HUDEP-2 (cell line): ENCODE measurements around the gene KRTAP12-1.

Source experiments
- DNase-seq, 76 experiments: peaks; one replicate each; lab custom pipeline; 2025; ENCODE audit not compliant: unreplicated experiment in 76 of 76; lab: John Stamatoyannopoulos, UW

Gene KRTAP12-1

DNA sequence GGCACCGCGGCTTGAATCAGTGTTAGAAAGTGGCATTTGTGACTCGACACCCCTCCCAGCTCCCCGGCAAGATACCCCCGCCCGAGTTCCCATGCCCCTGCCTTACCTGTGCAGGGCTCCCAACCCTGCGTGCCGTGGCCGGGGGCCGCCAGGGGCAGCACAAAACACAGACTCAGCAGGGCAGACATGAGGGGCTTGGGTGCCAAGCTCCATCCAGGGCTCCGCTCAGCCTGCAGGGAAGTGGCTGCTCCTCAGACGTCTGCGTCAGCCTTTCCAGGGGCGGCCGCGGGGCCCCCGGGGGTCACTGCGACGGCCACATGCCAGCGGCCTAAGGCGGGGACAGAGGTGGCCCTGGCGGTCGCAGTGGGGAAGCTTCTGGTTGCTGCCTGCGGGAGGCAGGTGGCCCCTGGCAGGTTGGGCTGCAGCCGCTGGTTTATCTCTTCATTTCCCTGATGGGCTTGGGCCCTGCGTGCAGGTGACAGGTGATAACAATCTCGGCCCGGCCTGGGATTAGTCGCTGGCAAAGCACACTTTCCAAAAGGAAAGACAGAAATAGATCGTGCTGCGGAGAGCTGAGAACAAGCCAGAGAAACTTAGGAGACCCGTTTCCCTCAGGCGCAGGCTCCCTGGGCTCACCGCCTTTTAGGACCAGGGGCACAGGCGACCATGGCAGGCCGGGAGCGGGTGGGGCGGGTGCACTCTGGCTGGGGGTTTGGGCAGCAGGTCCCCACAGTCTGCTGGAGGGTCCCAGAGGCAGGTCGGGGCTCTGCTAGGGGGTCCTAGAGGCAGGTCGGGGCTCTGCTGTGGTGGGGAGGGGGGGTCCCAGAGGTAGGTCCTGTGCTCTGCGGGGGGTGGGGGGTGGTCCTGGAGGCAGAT, 29.6 kb upstream of the KRTAP12-1 start, which contains the start of gene TSPEAR:
TSPEAR (minus strand) TSS at position 246 of the 876 bp plus-strand sequence; CDS start at position 188, 58 bp downstream.
- DNase-seq, result no peak

DNA sequence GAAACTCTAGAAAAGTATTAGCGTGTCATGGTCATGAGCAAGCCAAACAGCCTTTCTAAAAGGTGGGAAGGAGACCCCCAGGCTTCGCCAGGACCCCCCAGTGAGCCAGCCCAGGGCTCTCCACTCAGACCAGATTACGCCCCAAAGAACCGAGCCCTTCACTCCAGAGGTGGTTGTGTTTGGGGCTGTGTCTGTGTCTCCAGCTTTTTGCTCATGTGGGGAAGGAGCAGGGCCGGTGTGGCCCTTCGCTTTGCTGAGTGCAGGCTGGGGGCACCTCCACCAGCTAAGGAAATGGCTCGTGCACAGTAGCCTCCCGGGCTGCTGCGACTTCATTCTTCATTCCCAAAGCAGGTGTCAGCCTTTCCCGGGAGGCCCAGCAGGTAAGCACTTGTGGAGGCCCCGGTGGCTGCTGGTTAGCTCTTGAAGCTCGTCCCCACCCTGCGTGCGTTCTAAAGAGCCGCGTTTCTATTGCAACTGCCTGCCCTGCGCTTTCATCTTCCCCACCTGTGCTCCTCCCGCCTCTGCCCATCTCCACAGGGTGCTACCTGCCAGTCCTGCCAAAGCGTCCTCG, 28.9 kb upstream of the KRTAP12-1 start:
- DNase-seq, result no peak

DNA sequence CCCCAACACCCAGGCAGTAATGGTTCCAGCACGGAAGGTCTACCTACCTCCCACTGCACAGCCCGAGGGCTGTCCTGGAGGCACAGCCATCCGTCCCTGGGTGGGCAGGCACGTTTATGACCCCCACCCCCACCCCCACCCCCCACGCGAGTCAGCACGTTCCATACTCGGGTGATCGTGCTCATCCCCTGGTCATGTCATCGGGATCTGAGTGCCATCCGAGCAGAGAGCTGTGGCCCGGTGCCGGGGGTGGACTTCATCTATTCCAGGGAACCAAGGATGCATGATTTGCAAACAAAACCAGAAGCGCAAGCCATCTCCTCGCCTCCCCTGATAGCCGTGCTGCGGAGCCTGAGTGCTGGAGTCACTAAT, 28.3 kb upstream of the KRTAP12-1 start:
- DNase-seq, result no peak

DNA sequence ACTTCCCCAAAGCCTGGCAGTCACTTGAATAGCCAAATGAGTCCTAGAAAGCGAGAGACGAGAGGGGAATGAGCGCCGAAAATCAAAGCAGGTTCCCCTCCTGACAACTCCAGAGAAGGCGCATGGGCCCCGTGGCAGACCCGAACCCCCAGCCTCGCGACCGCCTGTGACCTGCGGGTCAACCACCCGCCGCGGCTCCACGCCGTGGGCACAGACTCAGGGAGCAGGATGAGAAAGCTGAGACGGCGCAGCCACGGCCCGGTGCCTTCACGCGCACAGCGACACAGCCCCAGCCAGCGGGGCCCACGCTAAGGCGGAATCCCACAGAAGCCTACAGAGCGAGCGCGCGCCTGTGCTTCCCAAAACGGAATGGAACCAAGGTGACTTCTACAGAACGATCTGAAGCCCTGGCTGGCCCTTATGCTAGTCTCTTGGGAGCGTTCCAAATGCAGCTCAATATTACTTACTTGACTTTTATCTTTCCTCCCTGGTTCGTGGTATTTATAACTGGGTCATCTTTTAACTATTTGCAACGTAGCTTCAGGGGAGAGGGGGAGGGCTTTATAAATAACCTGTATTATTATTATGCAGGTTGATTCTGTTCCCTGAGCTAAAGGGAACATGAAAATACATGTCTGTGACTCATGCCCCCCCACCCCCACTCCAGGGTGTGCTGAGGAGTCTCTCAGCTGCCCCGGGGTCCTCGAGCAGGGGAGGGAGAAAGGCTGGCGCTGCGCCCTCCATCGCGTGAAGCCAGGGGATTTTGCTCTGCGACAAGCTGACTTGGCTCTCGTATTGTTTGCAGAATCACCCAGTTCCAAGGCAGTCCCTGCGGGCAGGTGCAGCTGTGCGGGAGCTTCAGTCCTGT, 27.7 kb upstream of the KRTAP12-1 start:
- no peak for DNase-seq

DNA sequence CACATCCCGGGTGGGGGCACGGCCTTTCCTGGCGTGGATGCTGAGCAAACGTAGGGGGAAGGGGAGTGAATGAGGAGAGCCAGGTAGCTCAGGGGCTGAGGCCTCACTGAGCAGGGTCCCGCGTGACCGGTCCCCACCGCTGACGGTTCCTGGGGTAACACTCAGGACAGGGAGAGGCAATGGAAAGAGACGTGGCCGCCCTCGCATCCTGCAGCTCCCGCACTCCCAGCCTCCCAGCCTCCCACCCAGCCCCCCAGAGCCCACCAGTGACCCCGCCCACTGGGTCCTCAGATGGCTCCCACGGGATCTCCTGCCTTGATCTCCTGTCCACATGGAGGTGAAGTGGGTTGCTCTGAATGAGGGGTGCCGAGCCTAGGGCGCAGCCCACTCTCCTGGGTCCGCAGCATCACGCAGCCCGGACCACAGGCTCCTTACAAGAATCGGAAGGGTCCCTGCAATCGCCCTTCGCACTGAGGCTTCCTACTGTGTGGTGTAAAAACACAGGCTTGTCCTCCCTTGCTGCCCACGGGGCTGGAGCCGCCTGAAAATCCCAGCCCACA, 27.0 kb upstream of the KRTAP12-1 start:
- DNase-seq, result no peak

DNA sequence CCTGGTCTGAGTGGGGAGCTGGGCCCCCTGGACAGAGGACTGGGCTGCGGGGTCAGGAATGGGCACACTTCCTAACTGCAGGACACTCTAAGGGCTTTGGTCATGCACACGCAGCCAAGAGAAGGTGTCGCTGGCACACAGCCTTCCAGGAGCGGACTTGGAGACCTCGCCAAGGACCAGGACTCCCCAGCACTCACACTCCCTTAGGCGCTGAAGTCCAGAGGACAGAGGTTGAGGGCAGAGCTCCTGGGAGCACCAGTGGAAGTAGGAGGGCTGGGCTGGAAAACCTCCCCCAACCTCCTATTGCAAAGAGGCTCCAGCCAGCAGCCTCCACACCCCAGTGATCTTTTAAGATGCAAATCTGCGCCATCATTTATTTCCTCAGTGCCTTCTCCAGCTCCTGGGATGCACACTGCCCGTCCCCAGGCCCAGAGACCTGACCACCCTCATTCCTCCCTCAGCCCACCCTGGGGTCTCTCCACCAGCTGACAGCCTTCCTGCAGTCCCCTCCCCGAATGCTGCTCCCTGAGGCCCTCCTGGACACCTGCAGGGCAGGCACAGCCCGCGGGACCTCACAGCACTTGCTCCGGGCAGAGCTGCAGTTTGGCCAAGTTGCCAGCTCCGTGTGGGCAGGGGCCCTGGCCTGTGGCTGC, 26.4 kb upstream of the KRTAP12-1 start:
- no peak for DNase-seq

DNA sequence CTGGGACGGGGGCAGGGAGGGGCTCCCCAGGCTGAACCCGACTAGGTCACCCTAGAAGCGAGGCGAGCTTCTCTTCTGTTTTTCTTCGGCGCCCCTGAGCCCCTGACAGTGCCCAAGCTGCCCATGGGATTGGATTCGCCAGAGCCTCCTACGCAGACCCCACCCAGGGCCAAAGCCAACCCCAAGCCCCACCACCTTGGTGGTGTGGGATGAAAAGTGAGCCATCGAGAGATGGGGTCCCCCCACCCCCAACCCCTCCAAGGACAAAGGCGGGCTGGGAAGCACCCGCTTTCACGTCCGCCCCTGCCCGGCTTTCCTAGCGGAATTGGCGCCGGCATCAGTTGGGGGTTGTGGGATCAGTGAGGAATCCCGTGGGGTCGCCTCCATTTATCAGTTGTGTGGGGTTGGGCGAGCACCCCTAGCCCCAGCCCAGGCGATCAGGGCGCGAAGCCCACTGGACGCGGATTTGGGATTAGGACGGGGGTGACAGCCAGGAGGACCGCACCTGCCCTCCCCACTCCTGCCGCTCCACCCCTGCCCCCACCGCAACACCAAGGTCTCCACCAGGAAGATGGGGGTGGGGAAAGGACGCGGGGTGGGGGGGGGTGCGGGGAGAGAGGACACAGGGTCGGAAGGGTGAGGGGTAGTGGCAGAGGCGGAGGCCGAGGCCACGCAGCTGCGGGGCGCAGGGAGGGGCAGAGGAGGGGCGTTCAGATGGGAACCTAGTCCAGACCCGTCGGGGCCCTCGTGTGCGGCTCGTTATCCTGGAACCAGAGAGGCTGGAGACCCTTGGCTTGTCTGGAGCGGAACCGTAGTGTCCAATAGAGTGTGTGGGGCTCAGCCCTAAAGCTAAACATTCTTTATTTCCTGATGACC, 25.0 kb upstream of the KRTAP12-1 start:
- no peak for DNase-seq

DNA sequence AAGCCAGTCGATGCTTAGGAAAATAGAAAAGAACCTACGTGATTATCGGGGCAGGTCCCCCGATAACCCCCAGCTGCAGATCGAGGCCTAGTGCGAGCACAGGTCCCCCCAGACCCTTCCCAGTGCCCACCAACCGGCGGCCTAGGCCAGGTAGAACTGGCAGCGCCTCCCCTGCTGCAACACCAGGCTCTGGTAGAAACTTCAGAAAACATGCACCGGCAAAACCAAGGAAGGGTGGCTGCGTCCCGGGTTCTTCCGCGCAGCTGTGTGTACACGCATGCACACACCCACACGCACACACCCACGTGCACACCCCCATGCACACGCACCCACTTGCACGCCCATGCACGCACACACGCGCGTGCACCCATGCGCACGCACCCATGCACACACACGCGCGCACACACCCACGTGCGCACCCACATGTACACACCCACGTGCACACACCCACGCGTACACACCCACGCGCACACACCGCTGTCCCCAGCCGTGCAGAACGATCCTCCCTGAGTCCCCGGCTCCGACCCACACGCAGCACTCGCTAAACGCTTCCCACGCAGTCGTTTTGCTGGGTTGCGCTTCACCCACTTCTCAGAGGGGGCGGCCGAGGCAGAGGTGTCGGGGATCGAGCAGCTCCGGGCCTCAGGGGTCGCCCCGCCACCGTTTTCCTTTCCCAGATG, 24.2 kb upstream of the KRTAP12-1 start:
- DNase-seq, result no peak

DNA sequence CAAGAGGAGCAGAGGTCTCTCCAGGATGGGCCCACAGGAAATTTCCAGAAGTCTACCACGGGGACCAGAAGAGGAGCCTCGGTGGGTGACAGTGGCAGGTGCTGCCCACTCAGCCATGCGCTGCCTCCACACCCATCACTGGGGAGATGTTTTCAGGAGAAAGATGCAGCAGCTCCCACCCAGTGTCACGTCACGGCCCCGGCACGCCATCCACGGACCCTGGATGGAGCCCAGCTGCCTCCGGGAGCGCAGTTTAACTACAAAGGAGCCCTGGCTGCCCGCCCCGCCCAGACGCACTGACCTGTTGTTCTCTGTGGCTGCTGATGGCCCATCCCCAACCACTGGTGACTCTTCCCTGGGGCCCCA, 22.7 kb upstream of the KRTAP12-1 start:
- no peak for DNase-seq

DNA sequence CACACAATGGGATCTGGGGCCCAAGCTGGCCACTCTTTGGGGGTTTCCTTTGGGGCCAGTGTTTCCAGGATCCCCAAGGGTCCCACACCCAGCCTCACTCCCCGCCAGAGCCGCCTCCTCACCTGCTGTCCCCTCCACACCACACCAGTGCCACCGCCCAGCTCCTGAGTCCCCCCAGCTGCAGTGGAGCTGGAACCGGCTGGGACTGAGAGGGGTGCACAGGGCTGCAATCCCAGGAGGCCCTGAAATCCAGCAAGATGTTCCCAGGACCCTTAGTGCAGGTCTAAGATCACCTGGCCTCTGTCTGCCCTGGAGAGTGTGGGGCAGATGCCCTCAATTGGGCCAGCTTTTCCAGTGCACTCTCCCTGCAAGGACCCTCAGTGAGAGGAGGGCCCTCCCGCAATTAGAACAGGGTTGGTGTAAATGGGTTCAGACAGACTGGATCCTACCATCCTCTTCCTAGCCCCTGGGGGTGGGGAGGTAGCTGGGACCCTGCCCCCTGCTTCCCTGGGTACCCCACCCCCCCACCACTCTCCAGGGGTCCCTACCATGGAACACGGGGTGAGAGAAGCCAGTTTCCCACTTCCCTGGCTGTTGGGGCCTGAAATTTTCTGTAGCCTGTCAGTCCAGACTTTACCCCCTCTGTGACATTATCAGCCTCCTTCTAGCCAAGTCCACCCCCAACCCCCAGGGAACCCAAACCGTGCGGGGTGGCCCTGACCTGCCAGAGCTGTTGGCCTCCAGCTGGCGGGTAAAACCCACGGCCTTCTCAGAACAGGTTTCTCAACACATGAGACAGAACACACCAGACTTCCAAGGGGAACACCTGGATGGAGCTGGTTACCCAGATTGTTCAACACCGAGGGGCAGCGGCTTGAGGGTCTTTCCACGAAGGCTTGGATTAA, 22.0 kb upstream of the KRTAP12-1 start:
- DNase-seq, result no peak

DNA sequence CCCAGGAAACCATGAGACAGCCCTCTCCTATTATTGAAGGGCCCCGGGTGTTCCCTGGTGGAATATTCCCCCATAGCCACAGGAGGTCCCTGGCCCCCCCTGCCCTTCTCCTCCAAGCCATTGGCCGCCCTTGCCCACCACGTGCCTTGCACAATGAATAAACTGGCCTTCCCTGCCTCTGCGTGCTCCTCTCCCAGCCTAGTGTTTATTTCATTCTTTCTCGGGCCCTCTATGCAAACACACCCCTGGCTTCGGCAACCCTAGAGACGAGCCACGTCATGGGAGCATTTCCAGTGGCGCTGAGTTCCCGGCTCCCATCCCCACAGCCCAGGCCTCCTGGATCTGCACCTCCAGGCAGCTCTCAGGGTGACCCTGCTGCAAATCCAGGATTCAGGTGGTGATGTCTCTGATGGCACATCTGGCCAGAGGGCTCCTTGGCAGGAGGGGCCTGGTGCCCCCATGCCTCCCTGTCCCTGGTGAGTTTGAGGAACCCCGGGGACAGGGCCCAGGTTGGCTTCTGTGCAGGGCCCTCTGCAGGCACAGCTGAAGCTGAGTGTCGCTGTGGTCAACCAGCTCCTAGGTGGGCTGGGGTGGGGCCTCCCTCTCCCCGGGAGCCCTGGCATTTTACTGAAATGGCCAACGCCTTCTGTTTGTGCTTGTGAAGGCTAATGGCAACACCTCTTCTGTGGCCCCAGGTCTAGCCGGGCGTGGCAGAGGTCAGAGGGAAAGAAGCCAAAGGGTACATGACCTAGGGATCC, 21.2 kb upstream of the KRTAP12-1 start:
- no peak for DNase-seq

DNA sequence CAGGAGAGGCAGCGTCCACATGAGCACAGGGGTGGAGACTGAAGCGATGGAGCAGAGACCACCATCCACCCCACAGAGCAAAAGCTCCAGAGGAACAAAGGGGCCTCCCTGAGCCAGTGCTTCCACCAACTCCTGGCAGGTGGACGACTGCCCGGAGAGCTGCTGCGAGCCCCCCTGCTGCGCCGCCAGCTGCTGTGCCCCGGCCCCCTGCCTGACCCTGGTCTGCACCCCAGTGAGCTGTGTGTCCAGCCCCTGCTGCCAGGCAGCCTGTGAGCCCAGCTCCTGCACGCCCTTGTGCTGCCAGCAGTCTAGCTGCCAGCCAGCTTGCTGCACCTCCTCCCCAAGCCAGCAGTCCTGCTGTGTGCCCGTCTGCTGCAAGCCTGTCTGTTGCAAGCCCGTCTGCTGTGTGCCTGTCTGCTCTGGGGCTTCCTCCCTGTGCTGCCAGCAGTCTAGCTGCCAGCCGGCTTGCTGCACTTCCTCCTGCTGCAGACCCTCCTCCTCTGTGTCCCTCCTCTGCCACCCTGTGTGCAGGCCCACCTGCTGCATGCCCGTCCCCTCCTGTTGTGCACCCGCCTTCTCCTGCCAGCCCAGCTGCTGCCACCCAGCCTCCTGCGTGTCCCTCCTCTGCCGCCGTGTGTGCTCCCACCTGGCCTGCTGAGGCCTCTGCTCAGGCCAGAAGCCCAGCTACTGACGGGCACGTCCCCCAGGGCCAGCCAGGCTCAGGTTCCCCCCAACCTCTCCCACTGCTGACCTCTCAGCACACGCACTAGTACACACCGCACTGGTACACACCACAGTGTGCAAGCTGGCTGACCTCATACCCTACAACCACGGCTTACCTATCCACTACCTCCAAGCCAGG, 20.4 kb upstream of the KRTAP12-1 start:
- no peak for DNase-seq

DNA sequence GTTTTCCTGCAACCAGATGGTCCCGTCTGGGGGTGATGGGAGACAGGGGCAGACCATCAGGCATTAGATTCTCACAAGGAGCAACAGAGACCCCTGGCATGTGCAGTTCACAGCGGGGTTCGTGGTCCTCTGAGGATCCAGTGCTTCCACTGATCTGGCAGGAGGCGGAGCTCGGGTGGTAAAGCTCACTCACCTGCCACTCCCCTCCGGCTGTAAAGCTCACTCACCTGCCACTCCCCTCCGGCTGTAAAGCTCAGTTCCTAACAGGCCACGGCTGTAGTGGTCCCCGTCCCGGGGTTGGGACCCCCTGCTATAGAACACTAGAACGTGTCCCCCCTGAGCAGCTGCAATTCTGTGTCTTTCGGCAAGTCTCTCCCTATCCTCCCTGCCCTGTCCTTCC, 19.6 kb upstream of the KRTAP12-1 start:
- no peak for DNase-seq

DNA sequence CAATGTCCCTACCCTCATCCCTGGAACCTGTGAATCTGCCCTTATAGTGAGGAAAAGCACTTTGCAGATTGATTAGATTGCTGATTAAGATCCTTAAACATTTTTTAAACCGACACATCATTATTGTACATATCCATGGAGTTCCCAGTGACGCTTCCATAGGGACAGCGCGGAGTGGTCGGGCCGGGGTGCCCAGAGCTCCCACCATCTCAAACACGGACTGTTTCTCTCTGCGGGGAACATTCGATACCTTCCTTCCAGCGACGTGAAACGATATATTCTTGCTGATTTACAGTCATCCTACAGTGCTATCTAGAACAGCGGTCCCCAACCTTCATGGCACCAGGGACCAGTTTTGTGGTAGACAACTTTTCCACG, 19.0 kb upstream of the KRTAP12-1 start:
- no peak for DNase-seq

DNA sequence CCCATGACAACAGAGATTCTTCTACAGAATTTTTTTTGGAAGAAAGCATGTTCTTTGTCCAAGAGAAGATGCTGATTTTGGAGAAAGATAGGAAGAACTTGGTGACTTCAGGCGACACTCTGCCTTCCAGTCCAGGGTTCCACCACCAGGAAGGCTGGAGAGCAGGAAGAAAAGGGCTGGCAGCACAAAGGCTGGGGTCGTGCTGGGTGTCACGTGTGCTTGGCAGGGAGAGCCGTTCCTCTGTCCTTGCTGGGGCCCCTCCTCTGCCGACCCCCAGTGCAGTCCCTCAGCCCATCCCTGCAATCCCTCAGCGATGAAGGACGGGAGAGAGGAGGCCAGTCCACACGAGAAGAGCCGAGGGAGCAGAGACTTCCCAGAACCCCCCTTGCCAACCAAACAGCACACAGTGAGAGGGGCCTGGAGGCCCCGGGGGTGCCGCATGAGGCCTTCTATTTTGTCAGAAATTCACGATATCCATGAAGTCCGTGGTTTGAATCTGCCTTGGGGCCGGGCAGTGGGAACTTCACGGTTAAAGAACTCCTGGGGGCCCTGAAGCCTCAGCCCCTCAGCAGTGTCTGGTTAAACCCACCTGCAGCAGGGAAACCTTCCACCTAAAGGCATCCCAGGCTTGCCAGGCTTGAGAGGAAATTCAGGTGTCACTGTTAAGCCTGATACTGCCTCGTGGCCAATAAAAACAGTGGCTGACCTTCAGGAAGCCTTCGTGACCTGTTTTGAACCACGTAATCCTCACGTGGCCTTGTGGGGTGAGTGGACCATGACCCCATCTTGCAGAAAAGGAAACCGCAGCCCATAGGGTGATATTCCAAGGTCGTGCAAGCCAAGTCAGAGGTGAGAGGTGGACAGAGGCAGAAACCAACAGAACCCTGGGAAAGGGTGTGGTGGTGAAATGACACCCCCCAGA, 18.4 kb upstream of the KRTAP12-1 start:
- DNase-seq, result no peak
